Measurements from ENCODE around the gene GNG12. TPM values are rescaled to one million over a fixed set of nuclear protein-coding genes. Genes with fewer than 3 reads are reported as not detected.

Gene GNG12
- total and polyA plus RNA-seq, 10 donors, result 15.2 to 102 (median 76.2) TPM

GRCh38 chr1:67687198-67687545 lies 146.1 kb downstream of the GNG12 start:
- intact Hi-C loops (cut with DNase I; ENCODE audit: low total_unique reads), result loop anchor here (10.0 kb wide), 1 partner anchor 68 kb away; no protein-coding TSS in a partner anchor
- no peak for DNase-seq
- WGBS, 5 donors, result 51 to 56% (median 53%) methylated on average over 3 of the region's 3 CpGs
- Histone ChIP-seq H3K36me3 (peaks cover 0 to 29% (median 9%) of the 10 kb centered on the region in 6 donors), H3K9me3 (no peaks in the 10 kb centered on the region), H3K27ac (peak overlapping the region in 7 of 8 donors; percentile 85 to 97 (median 94)), H3K27me3 (replicated peaks in 1 of 7) (no peaks in the 10 kb centered on the region), H3K4me3 (peak overlapping the region in 7 of 8 donors; percentile 76 to 97 (median 92)), H3K4me1 (peaks cover 7 to 60% (median 42%) of the 10 kb centered on the region in 6 donors)
- TF ChIP-seq POLR2A (IDR thresholded peaks at IDR 0.05) (no peak), CTCF (IDR thresholded peaks at IDR 0.05 in 8 of 11, conservative IDR thresholded peaks at IDR 0.05 in 3 of 11) (no peak), POLR2AphosphoS5 (IDR thresholded peaks at IDR 0.05) (no peak)

GRCh38 chr1:67686267-67687197 lies 146.7 kb downstream of the GNG12 start:
- WGBS, 5 donors, result 1 to 2% (median 1%) methylated on average over 22 to 43 of the region's 43 CpGs
- Histone ChIP-seq H3K27me3 (replicated peaks in 1 of 7) (no peaks in the 10 kb centered on the region), H3K4me3 (peak overlapping the region; percentile 76 to 97 (median 93)), H3K36me3 (peaks cover 0 to 29% (median 9%) of the 10 kb centered on the region in 6 donors), H3K4me1 (peaks cover 7 to 60% (median 42%) of the 10 kb centered on the region in 6 donors), H3K9me3 (no peaks in the 10 kb centered on the region), H3K27ac (peak overlapping the region; percentile 79 to 97 (median 94))
- TF ChIP-seq CTCF (IDR thresholded peaks at IDR 0.05 in 8 of 11, conservative IDR thresholded peaks at IDR 0.05 in 3 of 11) (no peak), POLR2A (IDR thresholded peaks at IDR 0.05) (no peak), POLR2AphosphoS5 (IDR thresholded peaks at IDR 0.05) (peak; percentile 54 to 77 (median 74))
- intact Hi-C loops (cut with DNase I; ENCODE audit: low total_unique reads), result loop anchor here (10.0 kb wide), 1 partner anchor 68 kb away; no protein-coding TSS in a partner anchor
- peak; percentile 94 for DNase-seq

- TF ChIP-seq POLR2AphosphoS5 (IDR thresholded peaks at IDR 0.05), result no peak
- Histone ChIP-seq H3K27ac (peak overlapping the region; percentile 79 to 97 (median 94)), H3K4me1 (peaks cover 7 to 60% (median 42%) of the 10 kb centered on the region in 6 donors), H3K36me3 (peaks cover 0 to 29% (median 9%) of the 10 kb centered on the region in 6 donors), H3K27me3 (replicated peaks in 1 of 7) (no peaks in the 10 kb centered on the region), H3K4me3 (peak overlapping the region; percentile 76 to 97 (median 93)), H3K9me3 (no peaks in the 10 kb centered on the region)
- 0 to 1% (median 0%) methylated on average over 12 to 65 of the region's 65 CpGs for WGBS, 5 donors
- intact Hi-C loops (cut with DNase I; ENCODE audit: low total_unique reads), result loop anchor here (10.0 kb wide), 1 partner anchor 69 kb away; no protein-coding TSS in a partner anchor
- peak; percentile 94 for DNase-seq
These were observed 147.6 kb downstream of the GNG12 start for GRCh38 chr1:67685558-67686266.

GRCh38 chr1:67685067-67685557 lies 148.2 kb downstream of the GNG12 start, which contains the start of gene GADD45A:
GADD45A (plus strand) TSS chr1:67685201; CDS start chr1:67685495, 294 bp downstream.
- peak; percentile 100 for DNase-seq
- peak within 1 kb of the TSS; percentile 76 to 97 (median 93) for H3K4me3 ChIP-seq
- intact Hi-C loops (cut with DNase I; ENCODE audit: low total_unique reads), result loop anchor here (10.0 kb wide), 1 partner anchor 70 kb away; no protein-coding TSS in a partner anchor
- H3K9me3 ChIP-seq, result no peaks in the 10 kb centered on the region
- 0% methylated on average over 9 to 39 of the region's 39 CpGs for WGBS, 5 donors
- H3K27me3 ChIP-seq (replicated peaks in 1 of 7), result no peaks in the 10 kb centered on the region
- TF ChIP-seq CTCF (IDR thresholded peaks at IDR 0.05 in 8 of 11, conservative IDR thresholded peaks at IDR 0.05 in 3 of 11) (peak in 2 of 11 experiments; percentile 19 to 42), POLR2A (IDR thresholded peaks at IDR 0.05) (peak; percentile 88 to 99 (median 91)), POLR2AphosphoS5 (IDR thresholded peaks at IDR 0.05) (peak; percentile 100)
- peak within 1 kb of the TSS; percentile 79 to 97 (median 94) for H3K27ac ChIP-seq
- H3K4me1 ChIP-seq, result peaks cover 7 to 60% (median 42%) of the 10 kb centered on the region in 6 donors
- H3K36me3 ChIP-seq, result peaks cover 0 to 29% (median 9%) of the 10 kb centered on the region in 6 donors
